Measurements from ENCODE around the gene SETBP1. TPM values are rescaled to one million over a fixed set of nuclear protein-coding genes. Genes with fewer than 3 reads are reported as not detected.

SETBP1 gene
- total RNA-seq, 1 donor from 2014 or later, result 12.0 TPM

GRCh38 chr18:44700652-44701051 is 20.0 kb downstream of the SETBP1 start:
- H3K36me3 Mint-ChIP-seq, result peaks cover 36% of the 10 kb centered on the region
- H3K9me3 ChIP-seq (ENCODE audit: low read depth), result no peaks in the 10 kb centered on the region
- peaks cover 31% of the 10 kb centered on the region for H3K79me2 ChIP-seq (ENCODE audit: low read depth)
- DNase-seq (ENCODE audit: low spot score), result no peak
- H2AFZ ChIP-seq (replicated peaks), result no peak overlapping the region
- H3K4me1 Mint-ChIP-seq, result peaks cover 31% of the 10 kb centered on the region
- H3K27ac Mint-ChIP-seq, result no peak overlapping the region
- peaks cover 27% of the 10 kb centered on the region for H4K20me1 ChIP-seq (ENCODE audit: low read depth)
- no peaks in the 10 kb centered on the region for H3K36me3 ChIP-seq
- H3K4me3 Mint-ChIP-seq, result no peak overlapping the region
- no peak overlapping the region for H3K4me2 ChIP-seq
- no peak for TF ChIP-seq CTCF (IDR thresholded peaks at IDR 0.05)
- no peak for TF ChIP-seq EZH2phosphoT487 (IDR thresholded peaks at IDR 0.05)
- TF ChIP-seq EZH2 (IDR thresholded peaks at IDR 0.05), result no peak
- no peaks in the 10 kb centered on the region for H3F3A ChIP-seq (ENCODE audit: low read depth)
- peaks cover 4% of the 10 kb centered on the region for H3K9me3 Mint-ChIP-seq
- H3K4me3 ChIP-seq, result no peak overlapping the region
- no peaks in the 10 kb centered on the region for H3K27me3 ChIP-seq
- H3K9ac ChIP-seq, result no peak overlapping the region
- peaks cover 35% of the 10 kb centered on the region for H3K4me1 ChIP-seq
- peaks cover 2% of the 10 kb centered on the region for H3K27me3 Mint-ChIP-seq (ENCODE audit: insufficient read depth, low read depth)
- no peak overlapping the region for H3K27ac ChIP-seq

- Mint-ChIP-seq H3K27ac (no peak overlapping the region), H3K9me3 (peaks cover 4% of the 10 kb centered on the region), H3K4me1 (peaks cover 28% of the 10 kb centered on the region), H3K36me3 (peaks cover 39% of the 10 kb centered on the region), H3K27me3 (ENCODE audit: insufficient read depth, low read depth) (peaks cover 2% of the 10 kb centered on the region), H3K4me3 (no peak overlapping the region)
- Histone ChIP-seq H4K20me1 (ENCODE audit: low read depth) (peaks cover 21% of the 10 kb centered on the region), H2AFZ (replicated peaks) (no peak overlapping the region), H3K36me3 (no peaks in the 10 kb centered on the region), H3F3A (ENCODE audit: low read depth) (no peaks in the 10 kb centered on the region), H3K27me3 (no peaks in the 10 kb centered on the region), H3K27ac (no peak overlapping the region), H3K4me3 (no peak overlapping the region), H3K9ac (no peak overlapping the region), H3K79me2 (ENCODE audit: low read depth) (peaks cover 25% of the 10 kb centered on the region), H3K4me1 (peaks cover 29% of the 10 kb centered on the region), H3K9me3 (ENCODE audit: low read depth) (no peaks in the 10 kb centered on the region), H3K4me2 (no peak overlapping the region)
- no peak for DNase-seq (ENCODE audit: low spot score)
- TF ChIP-seq EZH2 (IDR thresholded peaks at IDR 0.05) (no peak), CTCF (IDR thresholded peaks at IDR 0.05) (no peak), EZH2phosphoT487 (IDR thresholded peaks at IDR 0.05) (no peak)
Observed at GRCh38 chr18:44701227-44701626, 20.5 kb downstream of the SETBP1 start.

GRCh38 chr18:44702594-44702993 is 21.9 kb downstream of the SETBP1 start:
- H3K4me1 Mint-ChIP-seq, result peaks cover 17% of the 10 kb centered on the region
- H3K27me3 Mint-ChIP-seq (ENCODE audit: insufficient read depth, low read depth), result peaks cover 2% of the 10 kb centered on the region
- Histone ChIP-seq H4K20me1 (ENCODE audit: low read depth) (peaks cover 8% of the 10 kb centered on the region), H3K27me3 (no peaks in the 10 kb centered on the region), H3K79me2 (ENCODE audit: low read depth) (peaks cover 15% of the 10 kb centered on the region), H3F3A (ENCODE audit: low read depth) (no peaks in the 10 kb centered on the region), H3K36me3 (no peaks in the 10 kb centered on the region), H3K4me1 (peaks cover 18% of the 10 kb centered on the region), H3K4me2 (no peak overlapping the region), H3K4me3 (no peak overlapping the region), H3K9me3 (ENCODE audit: low read depth) (no peaks in the 10 kb centered on the region), H3K27ac (no peak overlapping the region), H2AFZ (replicated peaks) (no peak overlapping the region), H3K9ac (no peak overlapping the region)
- no peak overlapping the region for H3K4me3 Mint-ChIP-seq
- H3K27ac Mint-ChIP-seq, result no peak overlapping the region
- H3K9me3 Mint-ChIP-seq, result peaks cover 10% of the 10 kb centered on the region
- no peak for TF ChIP-seq EZH2 (IDR thresholded peaks at IDR 0.05)
- TF ChIP-seq EZH2phosphoT487 (IDR thresholded peaks at IDR 0.05), result no peak
- TF ChIP-seq CTCF (IDR thresholded peaks at IDR 0.05), result no peak
- H3K36me3 Mint-ChIP-seq, result peaks cover 50% of the 10 kb centered on the region
- DNase-seq (ENCODE audit: low spot score), result no peak

Measured in neural progenitor cell (in vitro differentiated cells).